ENCODE measurements around the gene PDYN.
"Not testable (repeated sequence)": the region's sequence is repeated elsewhere in the genome, so short reads cannot be mapped to it uniquely, and the experiment has no call there.

Gene PDYN

DNA sequence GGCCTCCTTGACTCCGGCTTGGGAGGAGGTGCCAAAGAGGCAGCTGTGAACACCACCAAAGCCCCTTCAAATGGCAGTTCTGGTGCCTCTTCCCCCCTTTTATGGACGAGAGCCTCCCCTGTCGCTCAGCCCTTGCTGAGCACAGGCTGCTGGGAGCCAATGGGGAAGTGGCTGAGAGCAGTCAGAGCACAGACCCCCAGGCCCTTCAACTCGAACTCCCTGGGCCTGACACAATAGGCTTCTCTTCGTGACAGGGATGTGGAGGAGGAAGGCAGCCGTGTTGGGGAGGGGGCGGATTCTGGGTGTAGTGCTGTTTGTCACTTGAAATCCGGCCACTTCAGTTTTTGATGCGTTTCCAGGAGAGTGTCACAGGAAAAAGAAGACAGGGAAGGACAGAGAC lies at the start of gene PDYN:
PDYN (minus strand) TSS at position 73 of the 400 bp plus-strand sequence. CDS start 10,974 bp downstream, outside the sequence.
- H3K4me3 ChIP-seq (ENCODE audit: low read length), result no peak within 1 kb of the TSS
- no peak for DNase-seq (ENCODE audit: low read depth)
- TF ChIP-seq, protein P1, sequence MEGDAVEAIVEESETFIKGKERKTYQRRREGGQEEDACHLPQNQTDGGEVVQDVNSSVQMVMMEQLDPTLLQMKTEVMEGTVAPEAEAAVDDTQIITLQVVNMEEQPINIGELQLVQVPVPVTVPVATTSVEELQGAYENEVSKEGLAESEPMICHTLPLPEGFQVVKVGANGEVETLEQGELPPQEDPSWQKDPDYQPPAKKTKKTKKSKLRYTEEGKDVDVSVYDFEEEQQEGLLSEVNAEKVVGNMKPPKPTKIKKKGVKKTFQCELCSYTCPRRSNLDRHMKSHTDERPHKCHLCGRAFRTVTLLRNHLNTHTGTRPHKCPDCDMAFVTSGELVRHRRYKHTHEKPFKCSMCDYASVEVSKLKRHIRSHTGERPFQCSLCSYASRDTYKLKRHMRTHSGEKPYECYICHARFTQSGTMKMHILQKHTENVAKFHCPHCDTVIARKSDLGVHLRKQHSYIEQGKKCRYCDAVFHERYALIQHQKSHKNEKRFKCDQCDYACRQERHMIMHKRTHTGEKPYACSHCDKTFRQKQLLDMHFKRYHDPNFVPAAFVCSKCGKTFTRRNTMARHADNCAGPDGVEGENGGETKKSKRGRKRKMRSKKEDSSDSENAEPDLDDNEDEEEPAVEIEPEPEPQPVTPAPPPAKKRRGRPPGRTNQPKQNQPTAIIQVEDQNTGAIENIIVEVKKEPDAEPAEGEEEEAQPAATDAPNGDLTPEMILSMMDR (IDR thresholded peaks at IDR 0.05; ENCODE audit: insufficient read depth, low read depth, low read length, missing control alignments), result no peak

DNA sequence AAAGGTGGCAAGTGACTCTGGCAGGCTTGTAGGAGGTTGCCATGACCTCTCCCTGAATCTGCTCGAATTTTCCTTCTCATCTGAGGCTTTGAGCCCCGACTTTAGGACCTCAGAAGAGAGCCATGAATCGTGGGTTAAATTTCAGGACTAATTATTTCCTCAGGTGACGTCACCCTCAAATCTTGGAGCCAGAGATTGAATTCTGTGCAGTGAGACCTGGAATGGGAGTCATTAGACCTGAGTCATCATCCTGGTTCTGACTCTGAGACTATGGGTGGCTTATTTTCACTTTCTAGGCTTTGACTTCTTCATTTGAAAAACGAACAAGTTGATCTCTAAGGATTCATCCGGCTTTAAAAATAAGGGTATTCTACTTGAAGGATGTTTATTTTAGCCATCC lies 48.5 kb upstream of the PDYN start:
- TF ChIP-seq, protein P1 (IDR thresholded peaks at IDR 0.05; ENCODE audit: insufficient read depth, low read depth, low read length, missing control alignments), result no peak
- no peak overlapping the region for H3K4me3 ChIP-seq (ENCODE audit: low read length)
- DNase-seq (ENCODE audit: low read depth), result peak; percentile 62

DNA sequence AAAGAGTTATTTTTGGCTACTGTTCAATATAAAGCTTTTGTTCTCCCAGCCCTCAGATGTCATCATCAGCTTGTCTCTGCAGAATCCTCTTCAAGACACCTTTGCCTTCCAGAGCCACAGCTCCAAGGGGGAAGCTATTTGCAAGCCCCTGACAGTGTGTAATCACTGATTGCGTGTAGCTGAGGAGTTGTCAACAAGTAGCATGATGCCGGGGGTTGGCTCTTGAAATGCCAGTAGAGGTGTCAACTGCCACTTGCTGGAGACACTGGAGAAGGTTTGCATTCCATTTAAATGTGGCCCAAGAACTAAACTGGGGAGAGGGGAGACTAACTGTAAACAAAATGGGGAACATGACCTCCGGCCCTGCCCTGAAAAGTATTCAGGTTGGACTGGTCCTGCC lies 44.3 kb upstream of the PDYN start:
- no peak overlapping the region for H3K4me3 ChIP-seq (ENCODE audit: low read length)
- TF ChIP-seq, protein P1 (IDR thresholded peaks at IDR 0.05; ENCODE audit: insufficient read depth, low read depth, low read length, missing control alignments), result no peak
- no peak for DNase-seq (ENCODE audit: low read depth)

DNA sequence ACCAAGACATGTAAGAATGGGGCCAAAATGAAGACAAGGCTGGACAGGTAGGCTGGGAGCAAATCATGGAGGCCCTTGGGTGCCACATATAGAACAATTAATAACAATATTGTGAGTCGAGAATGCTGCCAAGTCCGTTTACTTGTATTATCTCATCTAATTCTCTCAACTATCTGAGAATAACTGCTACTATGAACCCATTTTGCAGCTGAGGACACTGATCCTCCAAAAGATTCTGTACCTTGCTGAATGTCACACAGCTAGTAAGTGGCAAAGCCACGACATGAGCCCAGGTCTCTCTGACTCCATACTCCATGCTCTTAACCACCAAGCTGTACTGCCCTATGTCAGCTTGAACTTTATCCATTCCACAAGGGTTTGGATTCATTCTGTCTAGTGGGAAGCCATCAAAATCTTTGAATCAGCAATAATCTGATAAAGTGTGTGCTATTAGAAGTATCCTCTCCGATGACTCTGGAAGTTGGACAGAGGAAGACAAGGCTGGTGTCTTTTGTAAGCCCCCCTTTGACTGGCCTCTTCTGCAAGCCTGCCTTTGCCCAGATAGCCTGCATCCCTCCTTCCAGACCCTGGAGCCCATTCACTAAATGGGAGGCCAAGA lies 43.5 kb upstream of the PDYN start:
- H3K4me3 ChIP-seq (ENCODE audit: low read length), result no peak overlapping the region
- TF ChIP-seq, protein P1 (IDR thresholded peaks at IDR 0.05; ENCODE audit: insufficient read depth, low read depth, low read length, missing control alignments), result no peak
- DNase-seq (ENCODE audit: low read depth), result no peak

DNA sequence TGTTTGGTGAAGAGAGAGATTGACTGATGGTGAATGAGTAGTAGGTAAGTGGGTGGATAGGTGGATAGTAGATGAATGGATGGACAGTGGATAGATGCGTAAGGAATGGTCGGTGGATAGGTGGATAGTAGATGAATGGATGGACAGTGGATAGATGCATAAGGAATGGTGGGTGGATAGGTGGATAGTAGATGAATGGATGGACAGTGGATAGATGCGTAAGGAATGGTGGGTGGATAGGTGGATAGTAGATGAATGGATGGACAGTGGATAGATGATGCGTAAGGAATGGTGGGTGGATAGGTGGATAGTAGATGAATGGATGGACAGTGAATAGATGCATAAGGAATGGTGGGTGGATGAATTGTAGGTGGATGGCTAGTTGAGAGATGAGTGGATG lies 42.5 kb upstream of the PDYN start:
- H3K4me3 ChIP-seq (ENCODE audit: low read length), result not testable (repeated sequence)

DNA sequence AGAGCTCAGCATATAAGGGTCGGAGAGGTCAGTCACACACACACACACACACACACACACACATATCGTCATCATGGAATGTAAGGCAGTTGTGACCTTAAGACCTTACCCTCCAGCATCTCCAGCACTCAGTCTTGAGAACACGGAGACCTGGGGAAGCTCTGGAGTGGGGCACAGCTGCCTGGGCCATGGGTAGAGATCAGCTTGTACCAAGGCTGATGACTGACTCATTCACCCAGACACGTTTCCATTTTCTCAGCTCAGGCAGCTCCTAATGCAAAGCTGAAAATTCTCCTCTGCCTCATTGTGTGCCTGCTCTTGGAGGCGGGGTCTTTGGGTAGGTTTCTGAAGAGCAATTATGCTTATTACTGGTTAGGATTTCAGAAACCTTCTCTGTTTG lies 38.3 kb upstream of the PDYN start:
- H3K4me3 ChIP-seq (ENCODE audit: low read length), result no peak overlapping the region
- TF ChIP-seq, protein P1 (IDR thresholded peaks at IDR 0.05; ENCODE audit: insufficient read depth, low read depth, low read length, missing control alignments), result no peak
- DNase-seq (ENCODE audit: low read depth), result no peak

More for the DNA sequence above, 42.5 kb upstream of the PDYN start:
- DNase-seq (ENCODE audit: low read depth), result not testable (repeated sequence)

DNA sequence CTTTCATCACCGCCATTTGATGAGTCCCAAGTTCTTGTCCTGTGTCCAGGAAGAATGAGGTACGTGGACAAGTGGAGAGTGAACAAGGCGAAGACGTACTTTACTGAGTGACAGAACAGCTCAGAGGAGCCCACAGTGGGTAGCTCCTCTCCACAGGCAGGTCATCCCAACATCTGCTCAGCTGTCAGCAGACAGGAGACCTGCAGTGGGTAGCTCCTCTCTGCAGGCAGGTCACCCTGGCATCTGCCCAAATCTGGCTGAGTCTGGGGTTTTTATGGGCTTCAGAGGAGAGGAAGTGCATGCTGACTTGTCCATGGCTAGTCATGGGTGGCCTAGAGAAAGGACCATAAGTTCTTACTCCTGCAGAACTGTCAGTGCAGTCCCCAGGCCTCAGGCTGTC lies 32.7 kb upstream of the PDYN start:
- TF ChIP-seq, protein P1 (IDR thresholded peaks at IDR 0.05; ENCODE audit: insufficient read depth, low read depth, low read length, missing control alignments), result no peak
- no peak for DNase-seq (ENCODE audit: low read depth)

More for the DNA sequence above, 32.7 kb upstream of the PDYN start:
- no peak overlapping the region for H3K4me3 ChIP-seq (ENCODE audit: low read length)
